Stomach (tissue), 9 donors: ENCODE measurements around the gene FOXN3. TPM values are rescaled to one million over a fixed set of nuclear protein-coding genes. Genes with fewer than 3 reads are reported as not detected.

Experiments used
- DNase-seq, 2 donors: peaks; one replicate each; pipeline versions ENCODE4 v3.0.0 to v3.0.0-alpha.2; 2013 to 2019
- H3K27ac ChIP-seq, 5 donors: fragments of 200-600 bp in 4 of 5; sonication (generic) in 4 of 5; one replicate each; pipeline ENCODE4 v1.5.1; 2013 to 2019; ENCODE audit warnings: mild to moderate bottlenecking in 1 of 5, moderate library complexity in 1 of 5
- H3K27me3 ChIP-seq, 3 donors: fragments of 200-600 bp; sonication (generic); one replicate each; pipeline ENCODE4 v1.5.1; 2017 to 2019; ENCODE audit warnings: mixed run types in 1 of 3
- H3K36me3 ChIP-seq, 4 donors: fragments of 200-600 bp; sonication (generic); 1 replicate in 3 of 4; 2 replicates in 1 of 4; pipeline ENCODE4 v1.5.1; 2016 to 2019
- H3K4me1 ChIP-seq, 4 donors: fragments of 200-600 bp; sonication (generic); one replicate each; pipeline ENCODE4 v1.5.1; 2016 to 2019
- H3K4me3 ChIP-seq, 4 donors: fragments of 200-600 bp; sonication (generic) in 3 of 4; one replicate each; pipeline ENCODE4 v1.5.1; 2016 to 2019; ENCODE audit warnings: mild to moderate bottlenecking in 1 of 4
- H3K9me3 ChIP-seq, 4 donors: fragments of 200-600 bp; sonication (generic); one replicate each; pipeline ENCODE4 v1.5.1; 2016 to 2019
- EP300 ChIP-seq: sonication (generic); formaldehyde crosslinking; IDR thresholded peaks from one replicate; pipeline ENCODE4 v1.6.1; 2017; ENCODE audit warnings: antibody characterized with exemption
- POLR2A ChIP-seq, 4 donors: fragments of 450-650 bp; IDR thresholded peaks; one replicate each; pipeline ENCODE4 v1.6.1; 2016; ENCODE audit warnings: antibody characterized with exemption in 4 of 4, control low read depth in 2 of 4, mild to moderate bottlenecking in 1 of 4, moderate library complexity in 1 of 4
- POLR2AphosphoS5 ChIP-seq, 3 donors: sonication (generic); formaldehyde crosslinking; IDR thresholded peaks; one replicate each; pipeline ENCODE4 v1.6.1; 2016; ENCODE audit warnings: antibody characterized with exemption in 3 of 3
- WGBS, 5 donors: extraction: QIAGEN DNeasy Blood & Tissue Kit in 3 of 5; methylation state at CpG; one replicate each; pipeline versions ENCODE4 v1.1.5 to v1.1.7; 2013 to 2018; 5-methylcytosine and 5-hydroxymethylcytosine counted together
- intact Hi-C: fragments of 100-400 bp; cut with DNase I; formaldehyde crosslinking; loops from one replicate; pipeline ENCODE4 v1.15.1; 2023; ENCODE audit warnings: low total_unique reads
- polyA plus RNA-seq, 3 donors: library from polyadenylated mRNA; stranded (reverse); fragments of 200-250 nt; gene quantifications; one replicate each; pipeline ENCODE4 v1.2.3, GENCODE V29; 2013
- total RNA-seq, 5 donors: library from RNA; depleted of rRNA; stranded (reverse); fragments of >200 nt; gene quantifications; one replicate each; pipeline versions ENCODE4 v1.1.0 to v1.2.3, GENCODE V29; 2014 to 2016
- TF ChIP-seq, protein P1 (sequence below), 7 experiments: fragments of 450-650 bp in 4 of 7; fragments of 200-600 bp in 3 of 7; sonication (generic) in 3 of 7; IDR thresholded peaks; one replicate each; pipeline ENCODE4 v1.5.1; 2016 to 2019; ENCODE audit warnings: antibody characterized with exemption in 7 of 7, control low read depth in 2 of 7, mild to moderate bottlenecking in 1 of 7
- donor health status: healthy with polysubstance abuse.
- donor health status: Bipolar disorder and iron deficiency.
- donor health status: healthy.

The FOXN3 gene
- total and polyA plus RNA-seq, 8 donors: 12.5 to 126 (median 56.6) TPM

DNA sequence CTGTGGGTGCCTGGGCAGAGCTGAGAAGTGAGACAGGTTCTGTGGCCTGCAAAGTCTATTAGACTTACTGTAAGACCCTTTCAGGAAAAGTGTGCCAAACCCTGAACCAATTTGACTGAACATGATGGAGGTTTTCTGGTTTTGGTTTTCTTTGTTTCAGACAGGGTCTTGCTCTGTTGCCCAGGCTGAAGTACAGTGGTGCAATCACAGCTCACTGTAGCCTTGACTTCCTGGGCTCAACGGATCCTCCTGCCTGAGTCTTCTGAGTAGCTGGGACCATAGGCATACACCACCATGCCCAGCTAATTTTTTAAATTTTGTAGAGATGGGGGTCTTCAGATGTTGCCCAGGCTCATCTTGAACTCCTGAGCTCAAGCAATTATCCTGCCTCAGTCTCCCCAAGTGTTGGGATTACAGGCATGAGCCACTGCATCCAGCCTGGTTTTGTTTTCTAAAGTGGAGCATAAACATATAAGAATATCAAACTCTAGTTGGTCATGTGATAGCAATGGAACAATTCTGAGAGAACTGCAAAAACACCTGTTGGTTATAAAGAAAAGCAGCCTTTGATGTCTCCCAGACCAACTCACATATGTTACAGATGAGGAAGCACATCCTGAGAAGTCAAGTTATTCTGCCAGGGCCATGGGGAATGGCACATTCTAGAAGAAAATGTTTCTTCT, 166.9 kb downstream of the FOXN3 start:
- Histone ChIP-seq H3K27ac (no peak overlapping the region), H3K4me1 (peaks cover 0 to 18% (median 7%) of the 10 kb centered on the region in 4 donors), H3K9me3 (no peaks in the 10 kb centered on the region), H3K4me3 (no peak overlapping the region), H3K27me3 (no peaks in the 10 kb centered on the region), H3K36me3 (peaks cover 0 to 9% (median 2%) of the 10 kb centered on the region in 4 donors)
- WGBS, 5 donors: 92 to 100% (median 100%) methylated on average over 1 of the region's 1 CpG
- intact Hi-C loops: no loop called here
- TF ChIP-seq POLR2AphosphoS5 (IDR thresholded peaks at IDR 0.05) (no peak), EP300 (no peak), POLR2A (IDR thresholded peaks at IDR 0.05) (no peak)
- TF ChIP-seq, protein P1, sequence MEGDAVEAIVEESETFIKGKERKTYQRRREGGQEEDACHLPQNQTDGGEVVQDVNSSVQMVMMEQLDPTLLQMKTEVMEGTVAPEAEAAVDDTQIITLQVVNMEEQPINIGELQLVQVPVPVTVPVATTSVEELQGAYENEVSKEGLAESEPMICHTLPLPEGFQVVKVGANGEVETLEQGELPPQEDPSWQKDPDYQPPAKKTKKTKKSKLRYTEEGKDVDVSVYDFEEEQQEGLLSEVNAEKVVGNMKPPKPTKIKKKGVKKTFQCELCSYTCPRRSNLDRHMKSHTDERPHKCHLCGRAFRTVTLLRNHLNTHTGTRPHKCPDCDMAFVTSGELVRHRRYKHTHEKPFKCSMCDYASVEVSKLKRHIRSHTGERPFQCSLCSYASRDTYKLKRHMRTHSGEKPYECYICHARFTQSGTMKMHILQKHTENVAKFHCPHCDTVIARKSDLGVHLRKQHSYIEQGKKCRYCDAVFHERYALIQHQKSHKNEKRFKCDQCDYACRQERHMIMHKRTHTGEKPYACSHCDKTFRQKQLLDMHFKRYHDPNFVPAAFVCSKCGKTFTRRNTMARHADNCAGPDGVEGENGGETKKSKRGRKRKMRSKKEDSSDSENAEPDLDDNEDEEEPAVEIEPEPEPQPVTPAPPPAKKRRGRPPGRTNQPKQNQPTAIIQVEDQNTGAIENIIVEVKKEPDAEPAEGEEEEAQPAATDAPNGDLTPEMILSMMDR (IDR thresholded peaks at IDR 0.05): no peak
- DNase-seq: no peak

- intact Hi-C loops: no loop called here
- no peak overlapping the region for H3K27ac ChIP-seq
- H3K4me3 ChIP-seq: no peak overlapping the region
- peaks cover 0 to 13% (median 3%) of the 10 kb centered on the region in 4 donors for H3K4me1 ChIP-seq
- TF ChIP-seq POLR2AphosphoS5 (IDR thresholded peaks at IDR 0.05): no peak
- no peak for TF ChIP-seq POLR2A (IDR thresholded peaks at IDR 0.05)
- no peak for TF ChIP-seq EP300
- TF ChIP-seq, protein P1 (IDR thresholded peaks at IDR 0.05): no peak
- H3K27me3 ChIP-seq: no peaks in the 10 kb centered on the region
- peaks cover 0 to 9% (median 0%) of the 10 kb centered on the region in 4 donors for H3K36me3 ChIP-seq
- DNase-seq: no peak
- H3K9me3 ChIP-seq: no peaks in the 10 kb centered on the region
- 83 to 94% (median 91%) methylated on average over 7 of the region's 7 CpGs for WGBS, 5 donors
Measured at GRCh38 chr14:89249065-89249695, 167.9 kb downstream of the FOXN3 start.

DNA sequence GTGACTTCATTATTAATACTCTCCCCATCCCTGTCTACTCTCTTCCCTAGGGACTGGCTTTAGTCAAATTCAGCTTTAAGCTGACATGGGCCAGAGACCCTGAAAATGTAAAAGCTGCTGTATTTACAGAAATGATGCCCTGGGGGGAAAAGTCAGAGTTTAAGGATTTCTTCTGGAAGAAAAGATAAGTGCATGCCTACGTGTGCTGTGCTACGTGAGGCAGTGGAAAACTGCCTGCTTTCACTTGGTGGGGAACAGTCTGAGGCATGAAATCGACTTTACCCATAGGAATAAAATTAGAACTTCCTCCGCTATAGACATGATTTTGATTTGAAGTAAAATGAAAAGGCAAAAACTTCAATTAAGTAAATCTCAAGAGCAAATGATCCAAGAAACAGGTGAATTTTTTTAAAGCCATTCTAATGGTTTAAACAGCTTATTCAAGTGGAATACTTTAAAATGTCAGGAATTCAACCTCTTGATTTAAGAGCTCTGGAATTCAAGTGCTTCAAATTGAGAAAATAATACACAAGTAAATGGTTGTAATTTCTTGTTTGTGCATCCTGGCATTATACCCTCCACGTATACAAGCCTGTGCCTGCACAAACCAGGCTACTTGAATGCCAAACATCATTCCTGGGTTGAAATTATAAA, 168.5 kb downstream of the FOXN3 start:
- Histone ChIP-seq H3K9me3 (no peaks in the 10 kb centered on the region), H3K36me3 (peaks cover 0 to 6% (median 0%) of the 10 kb centered on the region in 4 donors), H3K4me3 (no peak overlapping the region), H3K4me1 (peaks cover 0 to 11% (median 1%) of the 10 kb centered on the region in 4 donors), H3K27ac (no peak overlapping the region), H3K27me3 (no peaks in the 10 kb centered on the region)
- DNase-seq: no peak
- 80 to 92% (median 85%) methylated on average over 5 of the region's 5 CpGs for WGBS, 5 donors
- TF ChIP-seq EP300 (no peak), POLR2AphosphoS5 (IDR thresholded peaks at IDR 0.05) (no peak), POLR2A (IDR thresholded peaks at IDR 0.05) (no peak)
- TF ChIP-seq, protein P1 (IDR thresholded peaks at IDR 0.05): no peak
- intact Hi-C loops: no loop called here

DNA sequence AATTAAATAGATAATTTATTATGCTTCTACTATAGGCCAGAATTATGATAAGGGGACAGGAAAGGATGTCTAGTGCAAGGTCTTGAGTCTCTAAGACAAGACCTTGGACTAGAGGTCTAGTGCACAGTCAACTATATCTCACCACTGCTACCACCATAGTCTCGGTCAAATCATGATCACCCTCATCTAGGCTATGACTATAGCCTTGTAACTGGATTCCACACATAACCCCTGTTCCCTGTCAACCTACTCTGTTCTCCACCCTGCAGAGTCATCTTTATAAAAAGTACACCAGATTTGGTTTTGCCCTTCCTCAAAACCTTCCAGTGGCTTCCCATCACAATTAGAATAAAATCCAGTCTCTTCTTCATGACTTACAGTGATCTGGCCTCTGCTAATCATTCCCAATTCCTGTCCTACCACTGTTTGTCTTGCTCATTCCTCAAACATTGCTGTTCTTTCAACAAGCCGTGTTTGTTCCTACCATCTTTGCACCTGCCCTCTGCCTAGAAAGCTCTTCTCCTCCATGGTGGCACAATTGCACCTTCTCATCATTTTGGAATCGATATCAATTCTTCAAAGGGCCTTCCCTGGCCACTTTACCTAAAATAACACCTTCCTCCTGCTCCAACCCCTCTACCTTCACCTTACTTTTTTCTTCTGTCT, 169.4 kb downstream of the FOXN3 start:
- 76 to 93% (median 86%) methylated on average over 3 of the region's 3 CpGs for WGBS, 5 donors
- peaks cover 0 to 19% (median 6%) of the 10 kb centered on the region in 4 donors for H3K4me1 ChIP-seq
- H3K9me3 ChIP-seq: no peaks in the 10 kb centered on the region
- TF ChIP-seq, protein P1 (IDR thresholded peaks at IDR 0.05): no peak
- no peak for TF ChIP-seq EP300
- TF ChIP-seq POLR2A (IDR thresholded peaks at IDR 0.05): no peak
- no peak for TF ChIP-seq POLR2AphosphoS5 (IDR thresholded peaks at IDR 0.05)
- H3K36me3 ChIP-seq: peaks cover 0 to 3% (median 0%) of the 10 kb centered on the region in 4 donors
- no peaks in the 10 kb centered on the region for H3K27me3 ChIP-seq
- no peak overlapping the region for H3K27ac ChIP-seq
- intact Hi-C loops: no loop called here
- no peak for DNase-seq
- no peak overlapping the region for H3K4me3 ChIP-seq
